ENCODE results near the gene SFT2D1. TPM values are rescaled to one million over a fixed set of nuclear protein-coding genes. Genes with fewer than 3 reads are reported as not detected.
"Not testable (repeated sequence)": the region's sequence is repeated elsewhere in the genome, so short reads cannot be mapped to it uniquely, and the experiment has no call there.

SFT2D1 gene
- total RNA-seq (10 to 100 TPM; 54.0 to 60.9 TPM), polyA plus RNA-seq (43.3 TPM)

GRCh38 chr6:166342349-166343149 is at the start of gene SFT2D1:
TSS of gene SFT2D1 (minus strand) at chr6:166342545. CDS start at chr6:166342481, 64 bp downstream.
- ChIA-PET POLR2A (no interaction called here), CTCF (interaction anchor here (0.7 to 1.3 kb wide), 5 partner anchors 37 to 62 kb away, joined by 3 to 4 read pairs (median 3); no protein-coding TSS in a partner anchor)
- peaks cover 47% of the 10 kb centered on the region for H3K4me1 ChIP-seq (ENCODE audit: insufficient read depth, low read length)
- H3K27me3 ChIP-seq (ENCODE audit: insufficient read depth, low read length, poor library complexity, severe bottlenecking) = no peaks in the 10 kb centered on the region
- no peaks in the 10 kb centered on the region for H3K36me3 ChIP-seq (ENCODE audit: insufficient read depth, low read length)
- Mint-ChIP-seq H3K27me3 (peaks cover 0 to 3% of the 10 kb centered on the region in 2 donors), H3K9me3 (no peaks in the 10 kb centered on the region), H3K27ac (peak within 1 kb of the TSS; percentile 81 to 93 (median 88)), H3K4me1 (peaks cover 10 to 16% (median 14%) of the 10 kb centered on the region in 3 donors), H3K36me3 (peaks cover 0 to 17% (median 1%) of the 10 kb centered on the region in 3 donors), H3K4me3 (peak within 1 kb of the TSS; percentile 87 to 94 (median 89))
- DNase-seq = peak; percentile 54 to 81 (median 69)
- peak within 1 kb of the TSS; percentile 76 for H3K4me3 ChIP-seq (ENCODE audit: low read length)
- H3K27ac ChIP-seq (ENCODE audit: low read depth, low read length) = peak within 1 kb of the TSS; percentile 92
- H3K9me3 ChIP-seq (ENCODE audit: low read length) = no peaks in the 10 kb centered on the region

GRCh38 chr6:166389119-166389518 is 46.8 kb upstream of the SFT2D1 start:
- H3K27ac ChIP-seq (ENCODE audit: low read depth, low read length) = no peak overlapping the region
- Mint-ChIP-seq H3K4me3 (no peak overlapping the region), H3K9me3 (no peaks in the 10 kb centered on the region), H3K4me1 (peaks cover 0 to 4% (median 0%) of the 10 kb centered on the region in 3 donors), H3K27ac (no peak overlapping the region), H3K36me3 (no peaks in the 10 kb centered on the region), H3K27me3 (peaks cover 3 to 13% of the 10 kb centered on the region in 2 donors)
- H3K4me1 ChIP-seq (ENCODE audit: insufficient read depth, low read length) = no peaks in the 10 kb centered on the region
- H3K27me3 ChIP-seq (ENCODE audit: insufficient read depth, low read length, poor library complexity, severe bottlenecking) = peaks cover 2% of the 10 kb centered on the region
- no peaks in the 10 kb centered on the region for H3K9me3 ChIP-seq (ENCODE audit: low read length)
- no peaks in the 10 kb centered on the region for H3K36me3 ChIP-seq (ENCODE audit: insufficient read depth, low read length)
- POLR2A ChIA-PET = no interaction called here
- CTCF ChIA-PET = interaction anchor here (1.8 to 2.6 kb wide), 2 partner anchors 11 to 114 kb away, joined by 5 to 9 read pairs; no protein-coding TSS in a partner anchor
- DNase-seq = no peak
- H3K4me3 ChIP-seq (ENCODE audit: low read length) = no peak overlapping the region

GRCh38 chr6:166388290-166389004 is 46.1 kb upstream of the SFT2D1 start:
- no peaks in the 10 kb centered on the region for H3K9me3 ChIP-seq (ENCODE audit: low read length)
- no peak overlapping the region for H3K27ac ChIP-seq (ENCODE audit: low read depth, low read length)
- H3K4me3 Mint-ChIP-seq = peak overlapping the region in 1 of 7 donors; percentile 41
- H3K27ac Mint-ChIP-seq = no peak overlapping the region
- H3K27me3 Mint-ChIP-seq = peaks cover 3 to 11% of the 10 kb centered on the region in 2 donors
- DNase-seq = no peak
- no peaks in the 10 kb centered on the region for H3K9me3 Mint-ChIP-seq
- H3K36me3 Mint-ChIP-seq = peaks cover 0 to 2% (median 0%) of the 10 kb centered on the region in 3 donors
- H3K4me3 ChIP-seq (ENCODE audit: low read length) = no peak overlapping the region
- peaks cover 4 to 8% (median 5%) of the 10 kb centered on the region in 3 donors for H3K4me1 Mint-ChIP-seq
- ChIA-PET CTCF (interaction anchor here (1.8 to 2.6 kb wide), 2 partner anchors 12 to 113 kb away, joined by 5 to 9 read pairs; no protein-coding TSS in a partner anchor), POLR2A (no interaction called here)
- no peaks in the 10 kb centered on the region for H3K27me3 ChIP-seq (ENCODE audit: insufficient read depth, low read length, poor library complexity, severe bottlenecking)
- no peaks in the 10 kb centered on the region for H3K36me3 ChIP-seq (ENCODE audit: insufficient read depth, low read length)
- no peaks in the 10 kb centered on the region for H3K4me1 ChIP-seq (ENCODE audit: insufficient read depth, low read length)

- DNase-seq = no peak
- H3K4me1 ChIP-seq (ENCODE audit: insufficient read depth, low read length) = no peaks in the 10 kb centered on the region
- ChIA-PET CTCF (interaction anchor here (1.8 to 2.6 kb wide), 3 partner anchors 12 to 112 kb away, joined by 5 to 9 read pairs (median 6); no protein-coding TSS in a partner anchor), POLR2A (no interaction called here)
- peak overlapping the region in 1 of 7 donors; percentile 41 for H3K4me3 Mint-ChIP-seq
- peaks cover 0 to 3% (median 0%) of the 10 kb centered on the region in 3 donors for H3K36me3 Mint-ChIP-seq
- no peaks in the 10 kb centered on the region for H3K36me3 ChIP-seq (ENCODE audit: insufficient read depth, low read length)
- H3K27me3 Mint-ChIP-seq = peaks cover 3 to 9% of the 10 kb centered on the region in 2 donors
- H3K9me3 Mint-ChIP-seq = no peaks in the 10 kb centered on the region
- peaks cover 4 to 8% (median 5%) of the 10 kb centered on the region in 3 donors for H3K4me1 Mint-ChIP-seq
- no peak overlapping the region for H3K27ac Mint-ChIP-seq
- no peaks in the 10 kb centered on the region for H3K9me3 ChIP-seq (ENCODE audit: low read length)
- H3K27ac ChIP-seq (ENCODE audit: low read depth, low read length) = no peak overlapping the region
- no peaks in the 10 kb centered on the region for H3K27me3 ChIP-seq (ENCODE audit: insufficient read depth, low read length, poor library complexity, severe bottlenecking)
- H3K4me3 ChIP-seq (ENCODE audit: low read length) = no peak overlapping the region
Measured at GRCh38 chr6:166387642-166388289, 45.4 kb upstream of the SFT2D1 start.

GRCh38 chr6:166387098-166387497 is 44.8 kb upstream of the SFT2D1 start:
- H3K27me3 ChIP-seq (ENCODE audit: insufficient read depth, low read length, poor library complexity, severe bottlenecking); H3K36me3 Mint-ChIP-seq; H3K36me3 ChIP-seq (ENCODE audit: insufficient read depth, low read length); H3K4me3 ChIP-seq (ENCODE audit: low read length); H3K9me3 ChIP-seq (ENCODE audit: low read length); H3K27ac ChIP-seq (ENCODE audit: low read depth, low read length); H3K4me1 ChIP-seq (ENCODE audit: insufficient read depth, low read length); DNase-seq; H3K27me3 Mint-ChIP-seq; POLR2A ChIA-PET; H3K9me3 Mint-ChIP-seq; H3K27ac Mint-ChIP-seq; H3K4me1 Mint-ChIP-seq: not testable (repeated sequence)
- H3K4me3 Mint-ChIP-seq = peak overlapping the region in 1 of 7 donors; percentile 27
- CTCF ChIA-PET = interaction anchor here (0.7 to 2.6 kb wide), 4 partner anchors 13 to 112 kb away, joined by 3 to 9 read pairs (median 6); no protein-coding TSS in a partner anchor

- Mint-ChIP-seq H3K9me3 (no peaks in the 10 kb centered on the region), H3K4me3 (peak overlapping the region in 1 of 7 donors; percentile 27), H3K27ac (peak overlapping the region in 1 of 8 donors; percentile 30), H3K4me1 (peaks cover 11 to 16% (median 13%) of the 10 kb centered on the region in 3 donors), H3K27me3 (peaks cover 3 to 5% of the 10 kb centered on the region in 2 donors), H3K36me3 (peaks cover 0 to 12% (median 0%) of the 10 kb centered on the region in 3 donors)
- ChIA-PET CTCF (interaction anchor here (0.7 to 3.4 kb wide), 3 partner anchors 15 to 73 kb away, joined by 3 to 12 read pairs (median 6); no protein-coding TSS in a partner anchor), POLR2A (no interaction called here)
- DNase-seq = no peak
- Histone ChIP-seq H3K27me3 (ENCODE audit: insufficient read depth, low read length, poor library complexity, severe bottlenecking) (no peaks in the 10 kb centered on the region), H3K27ac (ENCODE audit: low read depth, low read length) (no peak overlapping the region), H3K4me1 (ENCODE audit: insufficient read depth, low read length) (peaks cover 5% of the 10 kb centered on the region), H3K36me3 (ENCODE audit: insufficient read depth, low read length) (no peaks in the 10 kb centered on the region), H3K9me3 (ENCODE audit: low read length) (no peaks in the 10 kb centered on the region), H3K4me3 (ENCODE audit: low read length) (no peak overlapping the region)
Measured at GRCh38 chr6:166386111-166386510, 43.8 kb upstream of the SFT2D1 start.

GRCh38 chr6:166383802-166384363 is 41.5 kb upstream of the SFT2D1 start:
- POLR2A ChIA-PET = interaction anchor here (0.8 kb wide), 1 partner anchor 126 kb away, joined by 3 read pairs; no protein-coding TSS in a partner anchor

More at GRCh38 chr6:166383802-166384363, 41.5 kb upstream of the SFT2D1 start:
- H3K36me3 Mint-ChIP-seq = peaks cover 0 to 12% (median 0%) of the 10 kb centered on the region in 3 donors
- H3K4me1 Mint-ChIP-seq = peaks cover 12 to 19% (median 14%) of the 10 kb centered on the region in 3 donors
- H3K9me3 Mint-ChIP-seq; H3K36me3 ChIP-seq (ENCODE audit: insufficient read depth, low read length); H3K4me1 ChIP-seq (ENCODE audit: insufficient read depth, low read length); H3K27me3 Mint-ChIP-seq; H3K27me3 ChIP-seq (ENCODE audit: insufficient read depth, low read length, poor library complexity, severe bottlenecking); H3K9me3 ChIP-seq (ENCODE audit: low read length): not testable (repeated sequence)
- DNase-seq = peak in 3 of 5 donors; percentile 12 to 52 (median 12)
- H3K27ac Mint-ChIP-seq = peak overlapping the region; percentile 58 to 92 (median 84)
- peak overlapping the region; percentile 82 for H3K27ac ChIP-seq (ENCODE audit: low read depth, low read length)
- H3K4me3 ChIP-seq (ENCODE audit: low read length) = peak overlapping the region; percentile 82
- peak overlapping the region; percentile 83 to 93 (median 87) for H3K4me3 Mint-ChIP-seq
- CTCF ChIA-PET = interaction anchor here (1.2 to 3.4 kb wide), 2 partner anchors 9 to 17 kb away, joined by 3 to 12 read pairs; no protein-coding TSS in a partner anchor

Measured in CD8-positive, alpha-beta memory T cell (primary cell).